GM13976 (cell line): ENCODE data around the gene HIGD1A.

ENCODE experiments used
- DNase-seq: peaks from one replicate; pipeline ENCODE4 v3.0.0; 2012; ENCODE audit warnings: low spot score
- in situ Hi-C: fragments of 300-500 bp; cut with MboI; formaldehyde crosslinking; loops from one replicate; pipeline ENCODE4 v1.12.0; 2022; ENCODE audit warnings: low sequenced_read_pairs, mixed read lengths, inconsistent platforms; ENCODE audit not compliant: unreplicated experiment
- TF ChIP-seq, protein P1 (sequence below): IDR thresholded peaks from 2 replicates; pipeline ENCODE4 v1.5.1; 2012; ENCODE audit warnings: borderline replicate concordance, mild to moderate bottlenecking; ENCODE audit not compliant: insufficient read depth; ENCODE audit errors: extremely low read depth, missing control alignments, control extremely low read depth

Gene HIGD1A

DNA sequence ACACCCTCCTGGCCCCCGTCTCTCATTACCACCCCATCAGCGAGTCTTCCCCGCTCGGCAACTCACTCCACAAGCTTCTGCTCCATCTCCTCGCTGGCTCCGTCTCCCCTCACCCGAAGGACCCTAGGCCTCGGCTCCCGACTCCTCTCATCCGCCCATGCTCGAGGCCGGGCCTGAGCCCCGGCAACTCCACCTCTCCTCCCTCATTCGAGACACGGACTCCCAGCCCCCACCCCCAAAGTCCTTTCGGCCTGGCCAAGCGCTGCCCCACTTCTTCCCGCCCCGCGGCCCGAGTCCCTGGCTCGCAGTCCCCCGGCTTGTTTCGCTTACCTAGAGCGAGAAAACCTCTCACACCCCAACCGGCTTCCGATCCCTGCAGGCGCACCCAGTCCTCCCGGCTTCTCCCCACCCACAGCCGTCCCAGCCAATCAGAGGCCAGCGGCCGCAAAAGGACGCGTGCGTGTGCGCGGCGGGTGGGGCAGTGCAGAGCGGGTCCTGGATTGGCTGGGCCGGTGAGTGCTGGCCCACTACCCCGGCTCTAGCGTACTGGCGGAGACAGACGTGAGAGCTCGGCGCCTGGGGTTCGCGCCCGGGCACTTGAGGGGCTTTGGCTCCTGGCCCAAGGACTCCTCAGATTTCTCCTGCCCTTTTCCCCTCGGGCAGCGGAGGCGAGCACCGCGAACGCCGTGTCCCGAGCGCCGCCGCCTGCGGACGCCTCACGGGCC is at the start of gene HIGD1A:
Gene HIGD1A (minus strand): TSS at position 385 of the 725 bp plus-strand sequence. CDS start 10,237 bp downstream, outside the sequence.
- in situ Hi-C loops: no loop called here
- TF ChIP-seq, protein P1, sequence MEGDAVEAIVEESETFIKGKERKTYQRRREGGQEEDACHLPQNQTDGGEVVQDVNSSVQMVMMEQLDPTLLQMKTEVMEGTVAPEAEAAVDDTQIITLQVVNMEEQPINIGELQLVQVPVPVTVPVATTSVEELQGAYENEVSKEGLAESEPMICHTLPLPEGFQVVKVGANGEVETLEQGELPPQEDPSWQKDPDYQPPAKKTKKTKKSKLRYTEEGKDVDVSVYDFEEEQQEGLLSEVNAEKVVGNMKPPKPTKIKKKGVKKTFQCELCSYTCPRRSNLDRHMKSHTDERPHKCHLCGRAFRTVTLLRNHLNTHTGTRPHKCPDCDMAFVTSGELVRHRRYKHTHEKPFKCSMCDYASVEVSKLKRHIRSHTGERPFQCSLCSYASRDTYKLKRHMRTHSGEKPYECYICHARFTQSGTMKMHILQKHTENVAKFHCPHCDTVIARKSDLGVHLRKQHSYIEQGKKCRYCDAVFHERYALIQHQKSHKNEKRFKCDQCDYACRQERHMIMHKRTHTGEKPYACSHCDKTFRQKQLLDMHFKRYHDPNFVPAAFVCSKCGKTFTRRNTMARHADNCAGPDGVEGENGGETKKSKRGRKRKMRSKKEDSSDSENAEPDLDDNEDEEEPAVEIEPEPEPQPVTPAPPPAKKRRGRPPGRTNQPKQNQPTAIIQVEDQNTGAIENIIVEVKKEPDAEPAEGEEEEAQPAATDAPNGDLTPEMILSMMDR: no peak
- peak; percentile 98 for DNase-seq

DNA sequence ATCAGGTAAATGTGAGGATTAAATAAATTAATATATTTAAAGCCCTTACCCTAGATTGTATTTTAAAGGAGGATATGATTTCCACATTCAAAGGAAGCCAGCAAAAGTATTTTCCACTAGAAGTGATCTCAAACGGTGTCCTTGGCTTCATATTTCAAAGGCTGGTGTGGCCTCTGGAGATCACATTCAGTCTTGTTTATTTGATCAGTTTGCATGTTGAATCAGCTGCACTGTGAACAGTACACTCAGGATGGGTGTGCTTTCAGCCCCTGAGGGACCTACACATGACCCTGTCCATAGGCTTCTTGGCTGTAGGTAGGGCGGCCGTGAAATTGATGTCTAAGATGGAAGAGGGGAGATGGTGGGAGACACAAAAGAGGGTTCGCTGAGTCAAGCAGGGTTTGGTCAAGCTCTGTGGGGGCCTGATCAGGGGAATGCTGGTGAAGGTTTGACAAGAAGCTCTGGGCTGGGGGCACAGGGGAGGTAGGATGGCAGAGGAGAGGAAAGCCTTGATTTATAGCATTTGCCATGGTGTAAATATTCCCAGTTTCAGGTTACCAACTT is 49.5 kb upstream of the HIGD1A start:
- DNase-seq: no peak
- in situ Hi-C loops: no loop called here

DNA sequence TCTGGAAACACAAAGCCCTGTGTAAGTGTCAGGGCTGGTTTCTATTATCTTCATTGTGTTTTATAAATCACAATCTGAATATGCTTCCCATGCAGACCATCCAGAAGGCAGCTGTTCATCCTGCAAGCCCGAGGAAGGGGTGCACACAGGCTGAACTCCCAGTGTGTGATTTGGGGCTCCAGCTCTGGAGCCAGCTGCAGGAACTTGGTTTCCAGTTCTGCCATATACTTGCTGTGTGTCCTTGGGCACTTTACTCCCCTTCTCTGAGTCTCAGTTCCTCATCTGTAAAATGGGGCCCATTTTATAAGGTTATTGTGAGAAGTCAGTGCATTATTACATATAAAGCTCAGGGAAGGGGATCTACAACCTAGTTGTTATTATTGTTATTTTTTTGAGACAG is 48.8 kb upstream of the HIGD1A start:
- in situ Hi-C loops: no loop called here
- TF ChIP-seq, protein P1: no peak
- DNase-seq: no peak

More for the DNA sequence above, 49.5 kb upstream of the HIGD1A start:
- TF ChIP-seq, protein P1: no peak

DNA sequence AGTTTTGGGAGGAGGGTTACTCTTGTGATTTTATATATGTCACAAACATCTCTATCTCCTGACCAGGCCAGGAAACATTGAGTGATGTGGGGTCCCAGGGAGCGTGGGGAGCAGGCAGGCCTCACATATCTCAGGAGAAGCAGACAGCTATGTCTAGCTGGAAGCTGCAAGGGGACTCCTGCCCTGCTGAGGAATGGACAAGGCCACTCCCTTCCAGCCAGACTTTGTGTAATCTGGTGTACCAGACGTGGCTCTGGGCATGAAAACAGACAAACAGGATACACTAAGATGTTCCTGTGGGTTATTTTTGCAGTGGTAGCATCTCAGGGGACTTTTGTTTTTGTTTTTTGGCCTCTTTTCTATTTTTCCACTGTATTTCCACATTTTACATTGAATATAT is 48.2 kb upstream of the HIGD1A start:
- in situ Hi-C loops: no loop called here
- TF ChIP-seq, protein P1: no peak
- no peak for DNase-seq

DNA sequence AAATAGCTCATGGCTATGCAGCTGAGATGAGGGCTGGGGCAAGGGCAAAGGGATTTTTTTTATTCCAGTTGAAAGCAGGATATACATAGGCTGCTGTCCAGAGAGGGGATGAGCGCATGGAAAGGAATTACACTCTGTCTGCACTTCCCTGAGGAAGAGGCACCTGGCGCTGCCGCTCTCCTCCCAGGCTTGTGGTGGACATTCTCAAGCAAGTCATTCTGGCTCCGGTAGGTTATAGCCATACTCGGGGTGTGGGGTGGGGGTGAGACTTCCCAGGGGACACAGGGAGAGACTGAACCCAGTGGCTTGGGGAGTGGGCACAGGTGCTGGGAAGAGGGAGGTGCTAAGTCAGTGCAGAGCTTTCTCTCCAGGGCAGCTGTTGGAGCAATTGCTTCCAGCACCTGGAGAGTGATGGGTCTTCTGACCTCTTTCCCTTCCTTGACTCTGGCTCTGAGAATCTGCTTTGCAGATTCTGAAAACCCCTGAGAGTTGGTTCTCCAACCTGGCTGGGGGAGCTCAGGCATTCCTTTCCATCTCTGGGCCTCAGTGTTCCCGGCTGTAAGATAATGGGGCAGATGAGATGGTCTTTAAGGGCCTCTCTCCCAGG is 47.0 kb upstream of the HIGD1A start:
- no peak for DNase-seq
- TF ChIP-seq, protein P1: no peak
- in situ Hi-C loops: no loop called here

DNA sequence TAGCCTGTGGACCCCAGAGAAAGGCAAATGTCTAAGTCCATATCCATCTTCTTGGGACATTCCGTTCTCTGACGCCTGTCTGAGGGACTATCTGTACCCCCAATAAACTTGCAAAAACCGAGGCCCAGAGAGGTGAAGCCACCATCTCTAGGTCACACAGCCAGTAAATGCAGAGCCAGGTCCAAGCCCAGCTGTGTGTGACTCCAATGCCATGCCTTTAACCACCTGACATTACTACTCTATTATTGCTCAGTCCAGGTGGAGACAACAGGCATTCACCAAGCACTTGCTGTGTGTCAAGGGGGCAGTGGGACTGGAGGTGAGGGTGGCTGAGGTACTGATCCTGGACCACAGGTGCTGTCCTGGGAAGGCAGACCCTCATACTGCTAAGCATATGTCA is 46.0 kb upstream of the HIGD1A start:
- no peak for DNase-seq
- TF ChIP-seq, protein P1: no peak
- in situ Hi-C loops: no loop called here
